GM21723 (cell line): ENCODE measurements around the gene PFKFB1.
"Not testable (repeated sequence)": the region's sequence is repeated elsewhere in the genome, so short reads cannot be mapped to it uniquely, and the experiment has no call there.

ENCODE experiments used
- ATAC-seq: cut with Tn5 transposase; IDR thresholded peaks from one replicate; pipeline ENCODE4 v1.9.1; 2021; ENCODE audit warnings: mild to moderate bottlenecking, moderate library complexity; ENCODE audit not compliant: unreplicated experiment

PFKFB1 gene

GRCh38 chrX:54994668-54995351 is 822 bp upstream of the PFKFB1 start:
- ATAC-seq = no peak

- no peak for ATAC-seq
Measured at GRCh38 chrX:54992911-54993622, 921 bp downstream of the PFKFB1 start.

- ATAC-seq = no peak
Measured at GRCh38 chrX:54991706-54992105, 2.3 kb downstream of the PFKFB1 start.

- ATAC-seq = not testable (repeated sequence)
Measured at GRCh38 chrX:54983306-54983705, 10.7 kb downstream of the PFKFB1 start.

- no peak for ATAC-seq
Measured at GRCh38 chrX:54980334-54980733, 13.7 kb downstream of the PFKFB1 start.

GRCh38 chrX:54979432-54979831 is 14.6 kb downstream of the PFKFB1 start:
- ATAC-seq = no peak

- ATAC-seq = no peak
Measured at GRCh38 chrX:54978448-54978847, 15.5 kb downstream of the PFKFB1 start.

- no peak for ATAC-seq
Measured at GRCh38 chrX:54977387-54977786, 16.6 kb downstream of the PFKFB1 start.

- no peak for ATAC-seq
Measured at GRCh38 chrX:54964766-54965497, 29.1 kb downstream of the PFKFB1 start.

- ATAC-seq = no peak
Measured at GRCh38 chrX:54961750-54962149, 32.2 kb downstream of the PFKFB1 start.

- ATAC-seq = no peak
Measured at GRCh38 chrX:54950730-54951375, 43.1 kb downstream of the PFKFB1 start.

GRCh38 chrX:54945224-54945623 is 48.8 kb downstream of the PFKFB1 start:
- no peak for ATAC-seq

- no peak for ATAC-seq
Measured at GRCh38 chrX:54944816-54945215, 49.2 kb downstream of the PFKFB1 start.

- ATAC-seq = no peak
Measured at GRCh38 chrX:54937416-54937815, 56.6 kb downstream of the PFKFB1 start.

- no peak for ATAC-seq
Measured at GRCh38 chrX:54935306-54935705, 58.7 kb downstream of the PFKFB1 start.

- ATAC-seq = no peak
Measured at GRCh38 chrX:54934890-54935289, 59.1 kb downstream of the PFKFB1 start.

- ATAC-seq = no peak
Measured at GRCh38 chrX:54934058-54934457, 59.9 kb downstream of the PFKFB1 start.

- no peak for ATAC-seq
Measured at GRCh38 chrX:54933150-54933826, 60.7 kb downstream of the PFKFB1 start.

GRCh38 chrX:54931107-54931506 is 62.9 kb downstream of the PFKFB1 start:
- ATAC-seq = no peak

GRCh38 chrX:54930291-54931049 is 63.5 kb downstream of the PFKFB1 start:
- no peak for ATAC-seq
